Measurements from ENCODE around the gene MFSD8.

- TF ChIP-seq, protein P1, sequence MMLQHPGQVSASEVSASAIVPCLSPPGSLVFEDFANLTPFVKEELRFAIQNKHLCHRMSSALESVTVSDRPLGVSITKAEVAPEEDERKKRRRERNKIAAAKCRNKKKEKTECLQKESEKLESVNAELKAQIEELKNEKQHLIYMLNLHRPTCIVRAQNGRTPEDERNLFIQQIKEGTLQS (IDR thresholded peaks at IDR 0.05; ENCODE audit: insufficient read depth, low read depth, low read length), result no peak
- TF ChIP-seq KDM1A (IDR thresholded peaks at IDR 0.05; ENCODE audit: borderline replicate concordance, low read length), result no peak
- no peak for TF ChIP-seq RAD21 (IDR thresholded peaks at IDR 0.05 in 1 of 2, conservative IDR thresholded peaks at IDR 0.05 in 1 of 2; ENCODE audit: low read depth in 2 of 2, low read length in 2 of 2)
- no peak for TF ChIP-seq POLR2AphosphoS5 (IDR thresholded peaks at IDR 0.05; ENCODE audit: low read depth, low read length)
These were observed 34.8 kb downstream of the MFSD8 start for GRCh38 chr4:127930175-127930574.

All from H1 (cell line).